Measurements from ENCODE around the gene KLHL20. TPM values are rescaled to one million over a fixed set of nuclear protein-coding genes. Genes with fewer than 3 reads are reported as not detected.

Gene KLHL20
- total and polyA plus RNA-seq, 2 donors (not counting 3 experiments of a cell fraction or from before 2014, with no cell fraction given), result 14.0 to 26.9 TPM

- Histone ChIP-seq H3K4me3 (replicated peaks in 1 of 3; ENCODE audit: insufficient read depth in 1 of 3, low read depth in 1 of 3, low read length in 3 of 3) (no peak overlapping the region), H3K9ac (replicated peaks; ENCODE audit: extremely low read depth, insufficient read depth, low read length) (no peak overlapping the region), H3K9me1 (replicated peaks; ENCODE audit: control insufficient read depth, extremely low read depth, insufficient read depth, low read length) (no peaks in the 10 kb centered on the region), H3K27ac (ENCODE audit: insufficient read depth, low read depth, low read length) (no peak overlapping the region), H3K36me3 (ENCODE audit: control insufficient read depth in 2 of 2, extremely low read depth in 1 of 2, insufficient read depth in 2 of 2, low read length in 2 of 2) (peaks cover 0 to 2% of the 10 kb centered on the region in 2 experiments), H4K20me1 (replicated peaks; ENCODE audit: control insufficient read depth, extremely low read depth, insufficient read depth, low read length) (no peaks in the 10 kb centered on the region), H3K79me2 (ENCODE audit: control insufficient read depth, insufficient read depth, low read length) (peaks cover 11% of the 10 kb centered on the region), H3K27me3 (ENCODE audit: control insufficient read depth in 2 of 2, insufficient read depth in 2 of 2, low read length in 2 of 2) (no peaks in the 10 kb centered on the region), H2AFZ (ENCODE audit: low read depth, low read length) (no peak overlapping the region), H3K4me2 (ENCODE audit: insufficient read depth, low read length) (no peak overlapping the region), H3K9me3 (replicated peaks; ENCODE audit: control insufficient read depth, insufficient read depth, low read length) (no peaks in the 10 kb centered on the region), H3K4me1 (ENCODE audit: control insufficient read depth, extremely low read depth, insufficient read depth, low read length) (no peaks in the 10 kb centered on the region)
- TF ChIP-seq, protein P1, sequence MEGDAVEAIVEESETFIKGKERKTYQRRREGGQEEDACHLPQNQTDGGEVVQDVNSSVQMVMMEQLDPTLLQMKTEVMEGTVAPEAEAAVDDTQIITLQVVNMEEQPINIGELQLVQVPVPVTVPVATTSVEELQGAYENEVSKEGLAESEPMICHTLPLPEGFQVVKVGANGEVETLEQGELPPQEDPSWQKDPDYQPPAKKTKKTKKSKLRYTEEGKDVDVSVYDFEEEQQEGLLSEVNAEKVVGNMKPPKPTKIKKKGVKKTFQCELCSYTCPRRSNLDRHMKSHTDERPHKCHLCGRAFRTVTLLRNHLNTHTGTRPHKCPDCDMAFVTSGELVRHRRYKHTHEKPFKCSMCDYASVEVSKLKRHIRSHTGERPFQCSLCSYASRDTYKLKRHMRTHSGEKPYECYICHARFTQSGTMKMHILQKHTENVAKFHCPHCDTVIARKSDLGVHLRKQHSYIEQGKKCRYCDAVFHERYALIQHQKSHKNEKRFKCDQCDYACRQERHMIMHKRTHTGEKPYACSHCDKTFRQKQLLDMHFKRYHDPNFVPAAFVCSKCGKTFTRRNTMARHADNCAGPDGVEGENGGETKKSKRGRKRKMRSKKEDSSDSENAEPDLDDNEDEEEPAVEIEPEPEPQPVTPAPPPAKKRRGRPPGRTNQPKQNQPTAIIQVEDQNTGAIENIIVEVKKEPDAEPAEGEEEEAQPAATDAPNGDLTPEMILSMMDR (IDR thresholded peaks at IDR 0.05; ENCODE audit: extremely low read depth in 1 of 2, insufficient read depth in 1 of 2, low read depth in 1 of 2, low read length in 2 of 2), result no peak
- TF ChIP-seq POLR2AphosphoS5 (IDR thresholded peaks at IDR 0.05; ENCODE audit: insufficient read depth, low read depth, low read length) (no peak), POLR2A (IDR thresholded peaks at IDR 0.05; ENCODE audit: low read depth, low read length) (no peak)
- POLR2A ChIA-PET, result no interaction called here
- no peak for FAIRE-seq
- dilution Hi-C loops (cut with MboI; ENCODE audit: extremely low pct_ligation_motif_present, low sequenced_read_pairs) (no loop called here), intact Hi-C loops (cut with micrococcal nuclease) (no loop called here)
- BruUV-seq (replicated peaks), result no TSS peak
- no peak for DNase-seq (ENCODE audit: low read depth, low spot score)
- CTCF ChIA-PET, result no interaction called here
These were observed 27.6 kb downstream of the KLHL20 start for GRCh38 chr1:173742203-173742886.

- TF ChIP-seq POLR2A (IDR thresholded peaks at IDR 0.05; ENCODE audit: low read depth, low read length), result no peak
- no peak for TF ChIP-seq FOS (IDR thresholded peaks at IDR 0.05; ENCODE audit: borderline replicate concordance, insufficient read depth, low read length)
- TF ChIP-seq GATA2 (IDR thresholded peaks at IDR 0.05; ENCODE audit: insufficient read depth, insufficient read length, low read depth, low read length), result no peak
- TF ChIP-seq, protein P1 (IDR thresholded peaks at IDR 0.05; ENCODE audit: extremely low read depth in 1 of 2, insufficient read depth in 1 of 2, low read depth in 1 of 2, low read length in 2 of 2), result no peak
- no peak for TF ChIP-seq MYC (IDR thresholded peaks at IDR 0.05; ENCODE audit: low read depth, low read length)
- TF ChIP-seq EZH2 (IDR thresholded peaks at IDR 0.05; ENCODE audit: borderline replicate concordance, low read depth, low read length, severe bottlenecking), result no peak
- no peak for TF ChIP-seq MAX (IDR thresholded peaks at IDR 0.05; ENCODE audit: insufficient read depth, insufficient read length)
These were observed 29.9 kb downstream of the KLHL20 start for GRCh38 chr1:173744651-173745050.

More at GRCh38 chr1:173744651-173745050, 29.9 kb downstream of the KLHL20 start:
- H3K79me2 ChIP-seq (ENCODE audit: control insufficient read depth, insufficient read depth, low read length), result peaks cover 4% of the 10 kb centered on the region
- no peak overlapping the region for H3K9ac ChIP-seq (replicated peaks; ENCODE audit: extremely low read depth, insufficient read depth, low read length)
- dilution Hi-C loops (cut with MboI; ENCODE audit: extremely low pct_ligation_motif_present, low sequenced_read_pairs) (no loop called here), intact Hi-C loops (cut with micrococcal nuclease) (no loop called here)
- no peaks in the 10 kb centered on the region for H3K9me1 ChIP-seq (replicated peaks; ENCODE audit: control insufficient read depth, extremely low read depth, insufficient read depth, low read length)
- CTCF ChIA-PET, result no interaction called here
- FAIRE-seq (no peak), DNase-seq (ENCODE audit: low read depth, low spot score) (no peak)
- H2AFZ ChIP-seq (ENCODE audit: low read depth, low read length), result no peak overlapping the region
- no peaks in the 10 kb centered on the region for H3K27me3 ChIP-seq (ENCODE audit: control insufficient read depth in 2 of 2, insufficient read depth in 2 of 2, low read length in 2 of 2)
- H3K27ac ChIP-seq (ENCODE audit: insufficient read depth, low read depth, low read length), result no peak overlapping the region
- BruUV-seq (replicated peaks), result no TSS peak
- POLR2A ChIA-PET, result no interaction called here
- peaks cover 0 to 2% of the 10 kb centered on the region in 2 experiments for H3K36me3 ChIP-seq (ENCODE audit: control insufficient read depth in 2 of 2, extremely low read depth in 1 of 2, insufficient read depth in 2 of 2, low read length in 2 of 2)
- no peak overlapping the region for H3K4me2 ChIP-seq (ENCODE audit: insufficient read depth, low read length)
- no peaks in the 10 kb centered on the region for H3K9me3 ChIP-seq (replicated peaks; ENCODE audit: control insufficient read depth, insufficient read depth, low read length)
- H4K20me1 ChIP-seq (replicated peaks; ENCODE audit: control insufficient read depth, extremely low read depth, insufficient read depth, low read length), result no peaks in the 10 kb centered on the region
- no peak overlapping the region for H3K4me3 ChIP-seq (replicated peaks in 1 of 3; ENCODE audit: insufficient read depth in 1 of 3, low read depth in 1 of 3, low read length in 3 of 3)
- no peaks in the 10 kb centered on the region for H3K4me1 ChIP-seq (ENCODE audit: control insufficient read depth, extremely low read depth, insufficient read depth, low read length)

Data from endothelial cell of umbilical vein (primary cell).